GM15510 (cell line): ENCODE measurements around the gene DAZL.

Source experiments
- POLR2A ChIP-seq: IDR thresholded peaks from 3 replicates; pipeline ENCODE4 v1.6.1; 2011; ENCODE audit warnings: borderline replicate concordance; ENCODE audit not compliant: insufficient read length; ENCODE audit errors: extremely low read depth

Gene DAZL

GRCh38 chr3:16559653-16560365 lies 45.4 kb downstream of the DAZL start:
- TF ChIP-seq POLR2A, result no peak

GRCh38 chr3:16554126-16554525 lies 51.1 kb downstream of the DAZL start:
- TF ChIP-seq POLR2A, result no peak

- no peak for TF ChIP-seq POLR2A
These were observed 52.5 kb downstream of the DAZL start for GRCh38 chr3:16552757-16553156.

GRCh38 chr3:16551342-16551976 lies 53.8 kb downstream of the DAZL start:
- TF ChIP-seq POLR2A, result no peak

GRCh38 chr3:16550676-16551341 lies 54.4 kb downstream of the DAZL start:
- no peak for TF ChIP-seq POLR2A

GRCh38 chr3:16550305-16550675 lies 54.9 kb downstream of the DAZL start:
- TF ChIP-seq POLR2A, result no peak

- TF ChIP-seq POLR2A, result no peak
These were observed 56.5 kb downstream of the DAZL start for GRCh38 chr3:16548721-16549120.

GRCh38 chr3:16547561-16548357 lies 57.5 kb downstream of the DAZL start:
- no peak for TF ChIP-seq POLR2A

- TF ChIP-seq POLR2A, result no peak
These were observed 58.8 kb downstream of the DAZL start for GRCh38 chr3:16546186-16547010.

- no peak for TF ChIP-seq POLR2A
These were observed 59.6 kb downstream of the DAZL start for GRCh38 chr3:16545413-16546185.

GRCh38 chr3:16543242-16543864 lies 61.9 kb downstream of the DAZL start:
- TF ChIP-seq POLR2A, result no peak

- TF ChIP-seq POLR2A, result no peak
These were observed 66.7 kb downstream of the DAZL start for GRCh38 chr3:16538507-16538906.

GRCh38 chr3:16536996-16537395 lies 68.2 kb downstream of the DAZL start:
- no peak for TF ChIP-seq POLR2A
